Thyroid gland (tissue), 4 donors: ENCODE measurements around the gene AMOTL2.

Source experiments
- POLR2A ChIP-seq, 2 donors: fragments of 450-650 bp; IDR thresholded peaks; one replicate each; pipeline ENCODE4 v1.6.1; 2017; ENCODE audit warnings: antibody characterized with exemption in 2 of 2, mild to moderate bottlenecking in 2 of 2, moderate library complexity in 1 of 2
- TF ChIP-seq, protein P1 (sequence below), 6 experiments: fragments of 200-600 bp in 3 of 6; fragments of 450-650 bp in 3 of 6; sonication (generic) in 3 of 6; IDR thresholded peaks; one replicate each; pipeline ENCODE4 v1.5.1; 2016 to 2019; ENCODE audit warnings: antibody characterized with exemption in 6 of 6, mild to moderate bottlenecking in 2 of 6, inconsistent platforms in 1 of 6, moderate library complexity in 1 of 6

DNA sequence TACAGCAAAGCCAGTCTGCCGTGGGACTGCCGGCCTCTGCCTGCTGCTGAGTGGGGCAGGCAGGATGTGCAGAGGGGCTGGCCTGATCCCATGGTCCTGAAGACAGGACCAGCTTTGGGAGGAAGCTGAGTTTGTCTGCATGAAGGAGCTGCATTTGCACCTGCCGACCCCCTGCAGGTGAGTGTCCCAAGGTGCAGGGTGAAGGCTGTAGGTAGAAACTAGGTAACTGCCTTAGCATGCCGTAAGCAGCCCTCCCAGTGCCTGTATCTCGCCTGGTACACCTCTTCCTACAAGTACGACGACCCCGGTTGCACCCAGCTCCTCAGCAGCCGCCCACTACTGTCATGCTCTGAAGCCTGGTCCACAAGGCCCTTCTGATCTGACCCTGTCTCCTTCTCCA is 34.9 kb downstream of the AMOTL2 start:
- TF ChIP-seq, protein P1, sequence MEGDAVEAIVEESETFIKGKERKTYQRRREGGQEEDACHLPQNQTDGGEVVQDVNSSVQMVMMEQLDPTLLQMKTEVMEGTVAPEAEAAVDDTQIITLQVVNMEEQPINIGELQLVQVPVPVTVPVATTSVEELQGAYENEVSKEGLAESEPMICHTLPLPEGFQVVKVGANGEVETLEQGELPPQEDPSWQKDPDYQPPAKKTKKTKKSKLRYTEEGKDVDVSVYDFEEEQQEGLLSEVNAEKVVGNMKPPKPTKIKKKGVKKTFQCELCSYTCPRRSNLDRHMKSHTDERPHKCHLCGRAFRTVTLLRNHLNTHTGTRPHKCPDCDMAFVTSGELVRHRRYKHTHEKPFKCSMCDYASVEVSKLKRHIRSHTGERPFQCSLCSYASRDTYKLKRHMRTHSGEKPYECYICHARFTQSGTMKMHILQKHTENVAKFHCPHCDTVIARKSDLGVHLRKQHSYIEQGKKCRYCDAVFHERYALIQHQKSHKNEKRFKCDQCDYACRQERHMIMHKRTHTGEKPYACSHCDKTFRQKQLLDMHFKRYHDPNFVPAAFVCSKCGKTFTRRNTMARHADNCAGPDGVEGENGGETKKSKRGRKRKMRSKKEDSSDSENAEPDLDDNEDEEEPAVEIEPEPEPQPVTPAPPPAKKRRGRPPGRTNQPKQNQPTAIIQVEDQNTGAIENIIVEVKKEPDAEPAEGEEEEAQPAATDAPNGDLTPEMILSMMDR (IDR thresholded peaks at IDR 0.05), result no peak
- no peak for TF ChIP-seq POLR2A (IDR thresholded peaks at IDR 0.05)
